Medulla oblongata (tissue), 1 donor: ENCODE measurements around the gene ZNF160.
"Not testable (repeated sequence)": the region's sequence is repeated elsewhere in the genome, so short reads cannot be mapped to it uniquely, and the experiment has no call there.

ENCODE experiments used
- DNase-seq: peaks from one replicate; pipeline ENCODE4 v3.0.0-alpha.2; 2015; ENCODE audit errors: extremely low spot score

The ZNF160 gene

GRCh38 chr19:53092723-53093122 is 10.5 kb downstream of the ZNF160 start:
- DNase-seq: no peak

- DNase-seq: no peak
Observed at GRCh38 chr19:53091413-53092254, 11.6 kb downstream of the ZNF160 start.

- DNase-seq: no peak
Observed at GRCh38 chr19:53088091-53088490, 15.1 kb downstream of the ZNF160 start.

GRCh38 chr19:53086949-53087348 is 16.3 kb downstream of the ZNF160 start:
- peak; percentile 63 for DNase-seq

- no peak for DNase-seq
Observed at GRCh38 chr19:53085496-53085895, 17.7 kb downstream of the ZNF160 start.

GRCh38 chr19:53082929-53083328 is 20.3 kb downstream of the ZNF160 start:
- no peak for DNase-seq

GRCh38 chr19:53079313-53079924 is 23.8 kb downstream of the ZNF160 start:
- DNase-seq: no peak

GRCh38 chr19:53078668-53079067 is 24.6 kb downstream of the ZNF160 start:
- no peak for DNase-seq

- peak; percentile 73 for DNase-seq
Observed at GRCh38 chr19:53076984-53077383, 26.2 kb downstream of the ZNF160 start.

- DNase-seq: no peak
Observed at GRCh38 chr19:53068834-53069233, 34.4 kb downstream of the ZNF160 start.

GRCh38 chr19:53068199-53068598 is 35.0 kb downstream of the ZNF160 start:
- DNase-seq: no peak

GRCh38 chr19:53057904-53058580 is 45.2 kb downstream of the ZNF160 start:
- no peak for DNase-seq

- no peak for DNase-seq
Observed at GRCh38 chr19:53055117-53055516, 48.1 kb downstream of the ZNF160 start.

GRCh38 chr19:53047379-53047778 is 55.8 kb downstream of the ZNF160 start:
- DNase-seq: no peak

GRCh38 chr19:53045536-53045935 is 57.7 kb downstream of the ZNF160 start:
- no peak for DNase-seq

- DNase-seq: no peak
Observed at GRCh38 chr19:53041366-53041765, 61.9 kb downstream of the ZNF160 start.

- DNase-seq: no peak
Observed at GRCh38 chr19:53037101-53038097, 65.8 kb downstream of the ZNF160 start.

- no peak for DNase-seq
Observed at GRCh38 chr19:53034948-53035675, 68.1 kb downstream of the ZNF160 start.

- DNase-seq: no peak
Observed at GRCh38 chr19:53034054-53034453, 69.2 kb downstream of the ZNF160 start.

GRCh38 chr19:53028306-53028705 is 74.9 kb downstream of the ZNF160 start:
- DNase-seq: not testable (repeated sequence)

GRCh38 chr19:53019684-53020083 is 83.5 kb downstream of the ZNF160 start:
- DNase-seq: no peak
